Measurements from ENCODE around the gene SPSB4.

SPSB4 gene

DNA sequence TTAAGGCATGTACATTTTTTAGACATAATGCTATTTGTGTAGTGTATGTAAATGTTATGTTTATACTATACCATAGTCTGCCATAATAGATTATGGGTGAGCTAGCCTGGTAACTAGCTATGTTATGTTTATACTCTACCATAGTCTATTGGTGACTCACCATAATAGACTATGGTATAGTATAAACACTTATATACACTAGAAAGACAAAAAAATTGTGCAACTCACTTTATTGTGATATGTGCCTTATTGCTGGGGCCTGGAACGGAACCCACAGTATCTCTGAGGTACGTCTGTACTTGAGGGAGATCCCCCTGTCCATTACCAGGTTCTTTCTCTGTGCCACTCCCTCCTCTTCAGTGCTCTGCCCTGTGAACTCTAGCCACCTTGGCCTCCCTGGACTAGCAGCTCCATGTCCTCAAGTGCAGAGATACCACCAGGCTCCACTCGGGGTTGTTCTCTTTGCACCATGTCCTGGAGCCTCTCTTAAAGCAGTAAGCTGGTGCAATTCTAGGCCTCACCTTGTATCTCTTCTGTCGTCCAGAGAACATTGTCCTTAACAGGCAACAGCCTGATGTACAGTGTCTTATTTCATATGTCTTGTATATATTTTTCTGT, 119.6 kb downstream of the SPSB4 start:
- no peak for DNase-seq

DNA sequence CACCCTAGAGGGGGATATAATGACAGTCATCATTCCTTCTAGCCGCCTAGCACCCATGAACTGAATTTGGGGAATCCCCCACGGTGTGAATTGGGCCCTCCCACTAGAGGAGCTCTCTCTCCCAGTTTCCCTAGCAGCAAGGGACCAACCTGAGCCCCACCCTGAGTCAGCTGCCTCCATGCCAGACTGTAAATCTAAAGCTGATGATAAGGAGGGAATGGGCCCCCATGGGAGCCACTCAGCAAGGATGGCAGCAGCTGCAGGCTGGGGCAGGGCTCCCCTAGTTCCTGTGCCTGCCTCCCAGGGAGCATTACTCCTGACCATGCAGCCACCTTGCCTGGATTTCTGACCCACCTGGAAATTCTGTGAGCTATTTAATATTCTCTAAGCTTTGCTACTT, 123.5 kb downstream of the SPSB4 start:
- no peak for DNase-seq

GRCh38 chr3:141176775-141177174, 125.6 kb downstream of the SPSB4 start:
- DNase-seq: no peak

- DNase-seq: no peak
Measured at GRCh38 chr3:141178026-141178425, 126.9 kb downstream of the SPSB4 start.

DNA sequence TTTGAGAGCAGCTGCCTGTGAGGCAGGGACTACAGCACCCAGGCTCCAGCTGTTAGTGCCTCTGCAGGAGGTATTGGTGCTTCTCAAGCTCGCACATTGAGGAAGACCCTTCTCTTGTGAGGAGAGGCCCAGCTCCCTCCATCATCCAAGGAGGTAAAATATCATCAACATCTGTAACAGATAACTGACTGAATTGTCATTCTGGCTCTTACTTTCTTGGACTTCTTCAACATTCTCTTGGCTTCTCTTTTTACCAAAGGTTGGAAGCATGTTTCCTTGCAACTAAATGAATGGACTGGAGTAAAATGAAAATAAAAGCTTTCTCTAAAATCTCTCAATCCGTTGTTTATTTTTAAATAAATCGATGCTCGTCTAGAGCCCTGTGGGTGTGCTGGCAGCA, 127.4 kb downstream of the SPSB4 start:
- no peak for DNase-seq

- DNase-seq: no peak
Measured at GRCh38 chr3:141179983-141180382, 128.8 kb downstream of the SPSB4 start.

GRCh38 chr3:141181196-141181595, 130.0 kb downstream of the SPSB4 start:
- DNase-seq: no peak

DNA sequence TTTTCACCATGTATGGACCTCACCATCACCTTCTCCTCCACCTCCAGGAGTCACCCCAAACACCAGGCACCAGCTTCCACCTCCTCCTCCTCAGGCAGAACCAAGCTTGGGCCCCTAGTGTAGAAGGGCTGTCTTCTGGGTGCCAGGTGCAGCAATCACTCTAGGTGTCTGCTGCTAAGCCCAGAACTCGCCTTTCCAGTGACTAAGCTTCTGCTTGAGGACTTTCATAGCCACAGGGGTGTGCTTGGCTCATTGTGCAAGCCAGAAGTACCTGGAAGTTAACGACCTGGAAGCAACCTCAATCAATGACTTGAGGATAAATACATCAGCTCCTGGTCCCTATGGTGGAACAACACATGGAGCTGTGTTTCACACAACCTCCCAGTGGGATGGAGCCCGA, 130.7 kb downstream of the SPSB4 start:
- no peak for DNase-seq

DNA sequence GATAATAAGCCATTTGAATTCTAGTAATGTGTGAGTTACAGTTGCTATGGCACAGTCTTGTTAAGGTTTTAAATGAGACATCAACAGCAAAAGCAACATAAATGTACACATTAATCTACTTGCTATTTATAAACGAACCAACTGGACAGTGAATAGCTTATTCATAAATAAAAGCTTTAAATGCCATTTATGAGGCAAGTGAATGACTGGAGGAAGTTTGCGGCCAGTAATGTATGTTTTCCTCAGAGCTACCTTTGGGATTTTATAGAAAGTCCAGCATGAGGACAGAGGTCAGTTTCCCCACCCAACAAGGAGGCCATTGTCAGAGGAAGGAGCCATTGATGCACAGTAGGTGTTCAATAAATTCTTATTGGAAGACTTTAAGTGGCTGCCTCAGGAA, 132.5 kb downstream of the SPSB4 start:
- no peak for DNase-seq

- DNase-seq: no peak
Measured at GRCh38 chr3:141184430-141184829, 133.3 kb downstream of the SPSB4 start.

- DNase-seq: no peak
Measured at GRCh38 chr3:141191097-141191749, 140.1 kb downstream of the SPSB4 start.

GRCh38 chr3:141192345-141192744, 141.2 kb downstream of the SPSB4 start:
- DNase-seq: peak; percentile 98

GRCh38 chr3:141193066-141193830, 142.1 kb downstream of the SPSB4 start:
- DNase-seq: no peak
